C4-2B (cell line): ENCODE measurements around the gene HSFX3.
"Not testable (repeated sequence)": the region's sequence is repeated elsewhere in the genome, so short reads cannot be mapped to it uniquely, and the experiment has no call there.

ENCODE experiments used
- H3K27ac ChIP-seq: fragments of 450-650 bp; 2 replicates; pipeline ENCODE4 v1.5.1; 2017
- CTCF ChIP-seq: fragments of 450-650 bp; conservative IDR thresholded peaks from 2 replicates; pipeline ENCODE4 v1.5.1; 2017; ENCODE audit warnings: mild to moderate bottlenecking
- ZFX ChIP-seq: fragments of 450-650 bp; IDR thresholded peaks from 2 replicates; pipeline ENCODE4 v1.6.1; 2017

HSFX3 gene

GRCh38 chrX:149540621-149541520, 8.9 kb downstream of the HSFX3 start, which contains the start of gene EOLA1:
Gene EOLA1, plus strand, starts transcription at chrX:149541012. Its CDS starts 4,619 bp downstream, at chrX:149545631.
- TF ChIP-seq ZFX (no peak), CTCF (no peak)
- H3K27ac ChIP-seq, result peak within 1 kb of the TSS; percentile 93

GRCh38 chrX:149540131-149540620, 9.5 kb downstream of the HSFX3 start:
- peak overlapping the region; percentile 93 for H3K27ac ChIP-seq
- TF ChIP-seq ZFX (no peak), CTCF (no peak)

- peak overlapping the region; percentile 93; the same call in 1 of the 2 replicates for H3K27ac ChIP-seq
- no peak for TF ChIP-seq CTCF
- no peak for TF ChIP-seq ZFX
These were observed 10.2 kb downstream of the HSFX3 start for GRCh38 chrX:149539283-149540130.

- not testable (repeated sequence) for H3K27ac ChIP-seq
These were observed 12.2 kb downstream of the HSFX3 start for GRCh38 chrX:149537474-149537873.

GRCh38 chrX:149534926-149535602, 14.7 kb downstream of the HSFX3 start:
- H3K27ac ChIP-seq, result not testable (repeated sequence)

DNA sequence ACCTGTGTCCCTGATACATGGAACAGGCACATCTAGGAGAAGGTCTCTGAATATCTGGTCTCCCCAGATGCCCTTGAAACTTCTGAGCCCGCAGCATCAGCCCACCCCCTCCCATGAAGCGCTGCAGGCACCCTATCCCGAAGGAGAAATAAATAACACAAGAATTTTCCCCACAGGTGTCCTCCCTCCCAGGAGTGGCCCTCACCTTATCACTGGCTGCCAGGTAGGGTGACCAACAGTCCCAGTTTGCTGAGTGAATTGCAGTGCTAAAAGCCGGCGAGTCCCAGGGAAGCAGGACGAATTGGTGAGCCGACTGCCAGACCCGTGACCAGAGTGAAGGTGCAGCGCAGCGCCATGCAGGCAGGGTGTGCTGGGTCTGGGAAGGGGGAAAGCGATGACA, 15.7 kb downstream of the HSFX3 start:
- H3K27ac ChIP-seq, result not testable (repeated sequence)

GRCh38 chrX:149532868-149533267, 16.9 kb downstream of the HSFX3 start:
- H3K27ac ChIP-seq, result not testable (repeated sequence)

GRCh38 chrX:149531599-149531998, 18.1 kb downstream of the HSFX3 start:
- no peak for TF ChIP-seq ZFX
- TF ChIP-seq CTCF, result no peak

DNA sequence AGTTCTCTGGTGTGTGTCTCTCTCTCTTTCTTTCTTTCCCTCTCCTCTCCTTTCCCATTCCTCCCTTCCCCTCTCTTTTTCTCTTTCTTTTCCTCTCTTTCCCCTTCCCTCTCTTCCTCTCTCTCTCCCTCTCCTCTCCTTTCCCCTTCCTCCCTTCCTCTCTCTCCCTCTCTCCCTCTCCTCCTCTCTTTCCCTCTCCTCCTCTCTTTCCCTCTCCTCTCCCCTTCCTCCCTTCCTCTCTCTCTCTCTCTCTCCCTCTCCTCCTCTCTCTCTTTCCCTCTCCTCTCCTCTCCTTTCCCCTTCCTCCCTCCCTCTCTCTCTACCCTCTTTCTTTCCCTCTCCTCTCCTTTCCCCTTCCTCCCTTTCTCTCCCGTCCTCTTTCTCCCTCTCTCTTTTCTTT, 21.3 kb downstream of the HSFX3 start:
- TF ChIP-seq ZFX, result no peak
- no peak for TF ChIP-seq CTCF
- no peak overlapping the region for H3K27ac ChIP-seq

More at GRCh38 chrX:149531599-149531998, 18.1 kb downstream of the HSFX3 start:
- H3K27ac ChIP-seq, result no peak overlapping the region
